GM12878 (cell line): ENCODE data around the gene EEF1G. TPM values are rescaled to one million over a fixed set of nuclear protein-coding genes. Genes with fewer than 3 reads are reported as not detected.
"Not testable (repeated sequence)": the region's sequence is repeated elsewhere in the genome, so short reads cannot be mapped to it uniquely, and the experiment has no call there.

Experiments
- ATAC-seq: fragments of 200-7000 bp; cut with Tn5 transposase; 3 replicates; pipeline ENCODE4 v1.9.1; 2020; ENCODE audit warnings: mild to moderate bottlenecking, moderate library complexity
- BruUV-seq: library from RNA; stranded (reverse); fragments of 400-500 nt; replicated peaks from 2 replicates; lab custom pipeline; 2021; lab: Mats Ljungman, UMichigan
- CTCF ChIA-PET: fragments of 300-600 bp; sonication (Branson Sonifier 250); formaldehyde crosslinking; extraction: SDS; loops from one replicate; lab custom pipeline; 2021; ENCODE audit warnings: inconsistent platforms; lab: Yijun Ruan, JAX
- POLR2A ChIA-PET: fragments of 350-600 bp; formaldehyde crosslinking; extraction: SDS; loops from one replicate; lab custom pipeline; 2021; ENCODE audit warnings: inconsistent platforms; lab: Charles Lee
- RAD21 ChIA-PET: fragments of 300-600 bp; sonication (Branson Sonifier 250); formaldehyde crosslinking; loops from one replicate; lab custom pipeline; 2023; ENCODE audit warnings: antibody characterized with exemption; ENCODE audit not compliant: unreplicated experiment; lab: Charles Lee
- SMC1A ChIA-PET: fragments of 300-600 bp; sonication (Branson Sonifier 250); formaldehyde crosslinking; loops from one replicate; lab custom pipeline; 2023; ENCODE audit not compliant: unreplicated experiment, uncharacterized antibody; lab: Charles Lee
- DNase-seq: peaks from one replicate; pipeline ENCODE4 v3.0.0-alpha.2; 2011; ENCODE audit warnings: low read depth, low spot score
- FAIRE-seq: peaks from 3 replicates; lab custom pipeline; 2011; peaks lifted over from hg19 to GRCh38; lab: Jason Lieb, UNC
- H2AFZ ChIP-seq: 2 replicates; pipeline ENCODE4 v1.6.0; 2011; ENCODE audit warnings: low read depth, low read length, control low read depth; ENCODE audit not compliant: control insufficient read depth
- H3K27ac ChIP-seq: 2 replicates; pipeline ENCODE4 v1.5.1; 2011; ENCODE audit warnings: control low read depth; ENCODE audit not compliant: control insufficient read depth, insufficient read depth
- H3K27me3 ChIP-seq, 2 experiments: replicated peaks in 1 of 2; 2 replicates each; pipeline versions ENCODE4 v1.6.0 to v1.6.1; 2011; ENCODE audit warnings: low read length in 1 of 2; ENCODE audit not compliant: control insufficient read depth in 2 of 2, insufficient read depth in 2 of 2
- H3K36me3 ChIP-seq, 2 experiments: 2 replicates each; pipeline ENCODE4 v1.5.1; 2011; ENCODE audit warnings: low read length in 1 of 2; ENCODE audit not compliant: control insufficient read depth in 2 of 2, insufficient read depth in 2 of 2
- H3K4me1 ChIP-seq: 2 replicates; pipeline ENCODE4 v1.6.1; 2011; ENCODE audit warnings: mild to moderate bottlenecking, low read length, moderate library complexity, mixed read lengths; ENCODE audit not compliant: control insufficient read depth, insufficient read depth
- H3K4me2 ChIP-seq: 2 replicates; pipeline ENCODE4 v1.6.0; 2011; ENCODE audit warnings: control low read depth; ENCODE audit not compliant: control insufficient read depth, insufficient read depth
- H3K4me3 ChIP-seq: fragments of 200-600 bp; sonication (generic); 2 replicates; pipeline ENCODE4 v1.5.1; 2016
- H3K79me2 ChIP-seq: 2 replicates; pipeline ENCODE4 v1.6.0; 2011; ENCODE audit warnings: low read length; ENCODE audit not compliant: control insufficient read depth, insufficient read depth
- H3K9ac ChIP-seq: 2 replicates; pipeline ENCODE4 v1.8.0; 2011; ENCODE audit warnings: low read length, control low read depth, mixed read lengths; ENCODE audit not compliant: control insufficient read depth, insufficient read depth
- H3K9me3 ChIP-seq: replicated peaks from 3 replicates; pipeline ENCODE4 v1.5.1; 2011; ENCODE audit warnings: mild to moderate bottlenecking, low read length; ENCODE audit not compliant: control insufficient read depth, insufficient read depth
- H4K20me1 ChIP-seq: 2 replicates; pipeline ENCODE4 v1.6.0; 2011; ENCODE audit not compliant: control insufficient read depth, insufficient read depth
- CTCF ChIP-seq, 3 experiments: IDR thresholded peaks in 2 of 3; conservative IDR thresholded peaks in 1 of 3; 2 replicates each; pipeline ENCODE4 v1.5.1; 2011; ENCODE audit warnings: low read depth in 3 of 3, low read length in 3 of 3, mild to moderate bottlenecking in 3 of 3, control low read depth in 2 of 3, moderate library complexity in 2 of 3, inconsistent platforms in 1 of 3, mixed read lengths in 1 of 3; ENCODE audit not compliant: control insufficient read depth in 2 of 3, insufficient read depth in 1 of 3; ENCODE audit errors: extremely low read depth in 1 of 3
- IKZF2 ChIP-seq, 2 experiments: fragments of 450-650 bp; IDR thresholded peaks; 2 replicates each; pipeline ENCODE4 v1.6.1; 2017; ENCODE audit warnings: mild to moderate bottlenecking in 2 of 2, moderate library complexity in 2 of 2
- JUND ChIP-seq: IDR thresholded peaks from 2 replicates; pipeline ENCODE4 v1.6.1; 2012; ENCODE audit warnings: low read depth, mild to moderate bottlenecking, low read length, improper control_type of control experiment, moderate library complexity
- ZNF384 ChIP-seq: IDR thresholded peaks from 2 replicates; pipeline ENCODE4 v1.6.1; 2012; ENCODE audit warnings: low read depth, mild to moderate bottlenecking, low read length, improper control_type of control experiment, borderline replicate concordance
- WGBS: methylation state at CpG from one replicate; pipeline ENCODE4 v1.1.6; 2016; ENCODE audit warnings: low lambda C conversion rate; ENCODE audit not compliant: insufficient replicate concordance, insufficient coverage; ENCODE audit errors: missing lambda C conversion rate; 5-methylcytosine and 5-hydroxymethylcytosine counted together
- in situ Hi-C: fragments of 300-500 bp; cut with MboI; formaldehyde crosslinking; loops from 9 replicates; pipeline ENCODE4 v1.14.3; 2018; ENCODE audit warnings: mixed read lengths
- intact Hi-C: fragments of 100-400 bp; cut with micrococcal nuclease; formaldehyde crosslinking; loops from one replicate; pipeline ENCODE4 v1.14.2; 2022; ENCODE audit not compliant: unreplicated experiment
- polyA plus RNA-seq, 11 experiments: library from polyadenylated mRNA; depleted of rRNA in 4 of 11; unstranded in 6 of 11; stranded (reverse) in 5 of 11; fragments of >200 nt; fragmentation: Nextera tagmentation in 4 of 11; fragmentation: Illumina TruSeq in 1 of 11; extraction: Ambion mirVana in 4 of 11; extraction: Trizol in 1 of 11; gene quantifications; 1 replicate in 1 of 11; 2 replicates in 10 of 11; pipeline versions ENCODE4 v1.2.1 to v1.2.3, GENCODE V29; 2011 to 2016; ENCODE audit warnings: inconsistent platforms in 2 of 11, missing spikeins in 2 of 11, low read depth in 1 of 11
- total RNA-seq, 4 experiments: library from RNA; depleted of rRNA in 3 of 4; stranded (reverse); fragments of >200 nt in 3 of 4; fragmentation: Illumina TruSeq in 1 of 4; extraction: Trizol in 1 of 4; gene quantifications; 2 replicates each; pipeline versions ENCODE4 v1.2.1 to v1.2.3, GENCODE V29; 2013 to 2021

EEF1G gene
- total and polyA plus RNA-seq, 10 of the 15 experiments (the other 5 are each of a cell fraction or from before 2014, with no cell fraction given): 850 to 2,739 (median 2,277) TPM

DNA sequence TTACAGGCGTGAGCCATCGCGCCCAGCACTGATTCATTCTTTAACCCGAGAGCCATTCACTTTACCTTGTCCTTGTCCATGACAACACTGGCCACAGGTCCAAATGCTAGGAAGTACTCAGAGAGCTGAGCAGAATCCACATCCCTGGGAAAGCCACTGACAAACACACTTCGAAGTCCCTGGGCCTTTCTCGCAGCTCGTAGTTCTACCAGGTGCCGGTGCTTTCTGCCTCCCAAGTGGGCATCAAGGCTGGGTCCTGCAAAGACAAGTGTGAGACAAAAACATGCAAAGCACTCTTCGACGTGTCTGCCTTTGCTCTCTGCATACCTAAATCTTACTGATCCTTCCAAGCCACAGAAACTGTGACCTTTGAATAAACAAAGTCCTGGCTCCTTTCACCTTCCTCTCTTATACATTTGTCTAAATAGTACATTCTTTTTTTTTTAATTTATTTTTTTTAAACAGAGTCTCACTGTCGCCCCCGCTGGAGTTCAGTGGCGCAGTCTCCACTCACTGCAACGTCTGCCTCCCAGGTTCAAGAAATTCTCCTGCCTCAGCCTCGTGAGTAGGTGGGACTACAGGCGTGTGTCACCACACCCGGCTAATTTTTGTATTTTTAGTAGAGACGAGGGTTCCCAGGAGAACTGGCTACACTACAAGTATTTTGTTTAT lies 15.4 kb upstream of the EEF1G start:
- Histone ChIP-seq H3K4me2 (no peak overlapping the region), H3K36me3 (peaks cover 12 to 18% of the 10 kb centered on the region in 2 experiments), H3K9ac (no peak overlapping the region), H3K9me3 (no peaks in the 10 kb centered on the region), H3K27me3 (no peaks in the 10 kb centered on the region), H4K20me1 (no peaks in the 10 kb centered on the region), H3K4me1 (peaks cover 8% of the 10 kb centered on the region), H3K27ac (no peak overlapping the region), H3K4me3 (no peak overlapping the region), H2AFZ (no peak overlapping the region), H3K79me2 (peaks cover 18% of the 10 kb centered on the region)
- intact Hi-C loops (no loop called here), in situ Hi-C loops (no loop called here)
- ATAC-seq (no peak), FAIRE-seq (no peak), DNase-seq (no peak)
- no TSS peak for BruUV-seq
- no peak for TF ChIP-seq IKZF2 (IDR thresholded peaks at IDR 0.05)
- TF ChIP-seq CTCF (IDR thresholded peaks at IDR 0.05 in 2 of 3, conservative IDR thresholded peaks at IDR 0.05 in 1 of 3; ENCODE audit: control insufficient read depth in 2 of 3, extremely low read depth in 1 of 3, insufficient read depth in 1 of 3, low read depth in 3 of 3, low read length in 3 of 3): peak in 1 of 3 experiments; percentile 15; a peak in 1 of 6 replicates
- no peak for TF ChIP-seq JUND
- 0 out of 2 replicates have a peak, but pooled peaks have one; percentile 8 for TF ChIP-seq ZNF384
- ChIA-PET CTCF (interaction anchor here (1.6 to 2.1 kb wide), 3 partner anchors 15 to 164 kb away, joined by 5 to 9 read pairs (median 6); partner anchors contain the start of gene EEF1G), POLR2A (interaction anchor here (0.6 to 1.6 kb wide), 4 partner anchors 13 to 18 kb away, joined by 3 to 4 read pairs (median 4); partner anchors contain the start of genes EEF1G and MTA2), RAD21 (interaction anchor here (2.2 kb wide), 1 partner anchor 164 kb away, joined by 7 read pairs; no protein-coding TSS in a partner anchor), SMC1A (interaction anchor here (1.2 to 2.2 kb wide), 2 partner anchors 16 to 78 kb away, joined by 3 to 8 read pairs; partner anchors contain the start of gene EEF1G)
- 62% methylated on average over 18 of the region's 18 CpGs for WGBS

DNA sequence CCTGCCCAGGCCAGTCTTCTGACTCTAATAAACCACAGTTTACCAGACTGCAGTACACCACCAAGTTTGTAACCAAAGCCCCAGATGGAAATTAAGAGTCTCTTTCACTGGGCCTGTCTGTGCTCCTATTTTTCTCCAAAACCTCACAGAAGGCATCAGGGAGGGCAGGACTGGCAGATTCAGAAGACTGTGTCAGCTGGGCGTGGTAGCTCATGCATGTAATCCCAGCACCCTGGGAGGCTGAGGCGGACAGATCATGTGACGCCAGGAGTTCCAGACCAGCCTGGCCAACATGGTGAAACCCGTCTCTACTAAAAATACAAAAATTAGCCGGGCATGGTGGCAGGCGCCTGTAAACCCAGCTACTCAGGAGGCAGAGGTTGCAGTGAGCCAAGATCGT lies 11.7 kb upstream of the EEF1G start:
- peaks cover 7 to 13% of the 10 kb centered on the region in 2 experiments for H3K36me3 ChIP-seq
- POLR2A ChIA-PET: interaction anchor here (0.6 to 3.1 kb wide), 2 partner anchors 11 to 284 kb away, joined by 3 to 18 read pairs; partner anchors contain the start of gene EEF1G

GRCh38 chr11:62581735-62582134 lies 8.0 kb upstream of the EEF1G start:
- CTCF ChIA-PET: interaction anchor here (1.2 kb wide), 1 partner anchor 11 kb away, joined by 3 read pairs; no protein-coding TSS in a partner anchor
- H4K20me1 ChIP-seq, H3K4me1 ChIP-seq, H3K27me3 ChIP-seq, intact Hi-C loops, DNase-seq, BruUV-seq, H3K9ac ChIP-seq, H3K4me3 ChIP-seq, FAIRE-seq, ATAC-seq, H2AFZ ChIP-seq, SMC1A ChIA-PET, H3K79me2 ChIP-seq, H3K27ac ChIP-seq, H3K9me3 ChIP-seq, H3K4me2 ChIP-seq, in situ Hi-C loops: not testable (repeated sequence)
- H3K36me3 ChIP-seq: peaks cover 12% of the 10 kb centered on the region in 2 experiments; a peak in 3 of 4 replicates
- RAD21 ChIA-PET: interaction anchor here (1.1 kb wide), 1 partner anchor 10 kb away, joined by 3 read pairs; the partner anchor contains the start of gene TUT1
- POLR2A ChIA-PET: interaction anchor here (0.6 kb wide), 2 partner anchors 20 to 159 kb away, joined by 3 to 5 read pairs; partner anchors contain the start of gene MTA2
- WGBS: 90% methylated on average over 4 of the region's 4 CpGs

More for the DNA sequence above, 11.7 kb upstream of the EEF1G start:
- H2AFZ ChIP-seq, CTCF ChIA-PET, H4K20me1 ChIP-seq, ATAC-seq, intact Hi-C loops, H3K9me3 ChIP-seq, BruUV-seq, DNase-seq, H3K4me1 ChIP-seq, H3K4me3 ChIP-seq, H3K9ac ChIP-seq, in situ Hi-C loops, H3K4me2 ChIP-seq, H3K27ac ChIP-seq, H3K79me2 ChIP-seq, H3K27me3 ChIP-seq, FAIRE-seq: not testable (repeated sequence)
- RAD21 ChIA-PET: interaction anchor here (0.9 kb wide), 1 partner anchor 11 kb away, joined by 3 read pairs; no protein-coding TSS in a partner anchor
- 87% methylated on average over 7 of the region's 7 CpGs for WGBS
- SMC1A ChIA-PET: interaction anchor here (1.3 kb wide), 1 partner anchor 80 kb away, joined by 3 read pairs; the partner anchor contains the start of genes C11orf98 and CSKMT
